OCI-M1 (cell line): ENCODE data around the gene KRT81.
"Not testable (repeated sequence)": the region's sequence is repeated elsewhere in the genome, so short reads cannot be mapped to it uniquely, and the experiment has no call there.

Experiments used
- DNase-seq: peaks from one replicate; lab custom pipeline; 2025; lab: John Stamatoyannopoulos, UW

Gene KRT81

DNA sequence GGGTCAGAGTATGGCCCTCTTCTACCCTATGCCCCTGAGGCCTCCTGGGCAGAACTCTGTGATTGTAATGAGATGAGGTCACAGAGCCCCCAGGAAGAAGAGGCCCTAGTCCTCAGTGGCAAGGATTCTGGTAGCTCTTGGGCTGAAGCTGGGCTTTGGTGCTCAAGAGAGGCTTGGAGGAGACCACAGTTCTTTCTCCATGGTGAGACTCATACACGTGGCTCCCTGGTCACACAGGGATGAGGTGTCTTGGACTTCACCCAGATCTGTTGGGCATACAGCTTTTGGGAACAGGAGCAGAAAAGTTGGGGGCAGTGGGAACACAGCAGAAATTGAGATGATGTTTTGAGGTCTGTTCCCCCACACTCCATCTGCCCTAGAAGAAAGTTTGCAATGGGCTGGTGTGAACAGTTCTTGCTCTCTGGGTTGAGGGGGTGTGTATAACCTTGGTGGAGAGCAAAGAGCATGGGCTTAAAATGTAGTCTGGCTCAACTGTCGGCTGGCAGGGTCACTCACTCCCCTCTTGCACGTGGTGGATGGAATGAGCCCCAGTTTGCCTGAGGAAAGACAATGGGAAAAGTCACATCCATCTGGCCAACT lies 16.7 kb downstream of the KRT81 start, which contains the start of gene KRT86:
KRT86 (plus strand) TSS at position 125 of the 600 bp plus-strand sequence. CDS start 27,272 bp downstream, outside the sequence.
- DNase-seq: no peak

DNA sequence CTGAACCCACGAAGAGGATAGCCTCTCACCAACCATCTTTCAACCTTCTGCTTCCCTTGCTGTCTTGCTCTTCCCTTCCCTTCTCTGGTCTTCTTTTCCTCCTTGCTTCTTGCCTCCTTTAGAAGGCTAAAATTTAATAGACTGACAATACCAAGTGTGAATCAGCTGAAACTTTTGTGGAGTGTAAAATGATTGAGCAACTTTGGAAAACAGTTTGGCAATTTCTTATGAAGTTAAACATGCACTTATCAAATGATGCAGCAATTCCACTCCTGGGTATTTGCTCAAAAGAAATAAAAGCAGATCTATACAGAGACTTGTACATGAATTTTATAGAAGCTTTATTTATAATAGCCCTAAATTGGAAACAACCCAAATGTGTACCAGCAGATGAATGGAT lies 20.2 kb downstream of the KRT81 start:
- no peak for DNase-seq

DNA sequence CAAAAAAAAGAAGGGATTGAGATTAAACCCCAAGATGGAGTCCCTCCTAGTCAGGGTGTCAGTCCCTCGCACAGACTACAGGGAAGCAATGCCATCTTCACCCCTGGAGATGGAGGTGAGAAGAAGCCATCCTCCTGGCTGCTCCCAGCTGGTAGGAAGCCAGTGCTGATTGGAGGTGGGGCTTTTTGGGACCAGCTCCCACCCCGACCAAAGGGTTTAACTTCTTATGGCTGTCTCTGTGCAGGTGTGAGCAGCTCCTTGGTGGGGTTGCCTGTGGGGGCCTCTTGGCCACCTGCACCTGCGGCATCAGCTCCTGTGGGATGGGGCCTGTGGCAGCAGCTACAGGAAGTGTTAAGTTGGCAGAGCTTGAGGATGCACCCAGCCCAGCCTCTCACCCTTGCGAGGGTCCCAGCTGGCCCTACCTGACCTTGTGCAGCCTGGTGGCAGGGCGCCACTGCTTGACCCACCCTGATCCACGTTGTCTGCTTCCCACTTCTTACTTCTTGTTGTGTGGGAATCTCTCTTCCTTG lies 20.7 kb downstream of the KRT81 start:
- no peak for DNase-seq

DNA sequence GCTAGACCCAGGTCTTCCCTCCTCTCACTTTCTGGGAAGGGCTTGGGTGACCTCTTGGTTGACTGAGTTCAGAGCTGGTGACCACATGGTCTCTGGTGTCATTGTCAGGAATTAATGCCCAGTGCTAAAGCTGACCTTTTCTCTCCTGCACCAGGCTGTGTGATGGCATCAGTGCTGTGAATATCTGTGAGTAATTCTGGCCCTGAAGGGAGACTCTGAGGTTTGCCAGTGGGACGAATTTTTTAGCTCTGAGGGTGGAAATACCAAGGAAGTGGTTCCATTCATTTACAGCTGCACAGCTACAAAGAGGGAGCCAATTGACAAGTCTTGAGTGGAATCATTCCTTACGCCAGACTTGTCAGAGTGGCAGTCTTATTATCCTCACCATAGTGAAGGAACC lies 23.1 kb downstream of the KRT81 start:
- DNase-seq: no peak

DNA sequence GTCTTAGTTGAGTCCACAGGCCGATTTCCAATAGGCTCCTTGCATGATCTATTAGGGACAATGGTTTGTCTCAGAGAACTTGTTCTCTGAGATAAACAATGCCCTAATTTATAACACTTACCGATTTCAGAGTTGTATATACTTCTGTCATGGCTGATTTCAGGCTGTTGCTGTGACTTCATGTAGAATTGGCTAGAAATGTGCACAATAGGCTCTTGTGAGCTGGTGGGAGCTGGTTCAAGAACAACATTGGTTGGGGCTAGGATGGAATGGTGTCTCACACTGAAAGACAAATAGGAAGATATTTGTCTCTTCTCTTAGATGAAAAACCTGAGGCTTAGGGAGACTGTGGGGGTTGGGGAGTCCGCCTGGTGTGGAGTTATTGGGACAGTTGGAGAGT lies 23.6 kb downstream of the KRT81 start:
- no peak for DNase-seq

DNA sequence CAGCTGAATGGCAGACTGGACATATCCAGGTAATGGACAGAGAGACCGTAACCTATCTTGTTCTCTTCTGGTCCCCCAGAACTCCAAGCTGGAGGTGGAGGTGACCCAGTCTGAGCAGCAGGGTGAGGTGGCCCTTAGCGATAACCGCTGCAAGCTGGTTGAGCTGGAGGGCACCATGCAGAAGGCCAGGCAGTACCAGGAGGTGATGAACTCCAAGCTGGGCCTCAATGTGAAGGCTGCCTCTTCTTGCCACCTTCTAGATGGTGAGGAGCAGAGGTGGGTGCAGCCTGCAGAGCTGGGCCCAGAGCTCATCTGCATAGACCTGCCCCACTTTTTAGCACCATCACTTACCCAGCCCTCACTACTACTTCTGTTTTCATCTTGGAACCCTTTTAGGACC lies 24.1 kb downstream of the KRT81 start:
- no peak for DNase-seq

DNA sequence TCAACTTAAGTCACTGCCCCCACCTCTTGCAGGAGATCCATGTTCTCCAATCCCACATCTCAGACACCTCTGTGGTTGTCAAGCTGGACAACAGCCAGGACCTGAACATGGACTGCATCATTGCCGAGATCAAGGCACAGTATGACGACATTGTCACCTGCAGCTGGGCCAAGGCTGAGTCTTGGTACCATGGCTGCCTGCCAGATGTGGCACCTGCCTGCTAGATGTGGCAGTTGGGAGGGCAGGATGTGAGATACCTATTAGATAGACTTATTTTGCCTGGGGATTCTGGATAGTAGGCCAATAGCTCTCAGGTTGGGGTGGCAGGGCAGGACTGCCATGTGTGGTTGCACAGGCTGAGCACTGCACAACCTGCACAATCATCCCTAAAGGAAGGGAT lies 24.8 kb downstream of the KRT81 start:
- no peak for DNase-seq

DNA sequence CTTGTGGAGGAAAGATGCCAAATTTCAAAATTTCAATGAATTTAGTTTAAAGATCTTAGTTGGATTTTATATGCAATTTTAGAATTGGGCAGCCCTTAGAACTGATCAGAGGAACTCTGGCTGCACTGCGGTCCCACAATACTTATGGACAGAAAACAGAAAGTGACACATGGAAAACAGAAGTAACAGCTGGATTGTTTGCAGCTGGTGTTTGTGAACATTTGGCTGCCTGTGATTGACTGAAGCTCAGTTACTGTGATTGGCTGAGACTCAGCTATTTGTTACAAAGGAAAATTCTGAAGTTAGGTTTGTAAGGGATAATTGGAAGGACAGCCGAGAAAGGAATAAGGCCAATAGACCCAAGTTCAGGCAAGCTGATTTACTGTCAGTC lies 26.9 kb downstream of the KRT81 start:
- DNase-seq: no peak

DNA sequence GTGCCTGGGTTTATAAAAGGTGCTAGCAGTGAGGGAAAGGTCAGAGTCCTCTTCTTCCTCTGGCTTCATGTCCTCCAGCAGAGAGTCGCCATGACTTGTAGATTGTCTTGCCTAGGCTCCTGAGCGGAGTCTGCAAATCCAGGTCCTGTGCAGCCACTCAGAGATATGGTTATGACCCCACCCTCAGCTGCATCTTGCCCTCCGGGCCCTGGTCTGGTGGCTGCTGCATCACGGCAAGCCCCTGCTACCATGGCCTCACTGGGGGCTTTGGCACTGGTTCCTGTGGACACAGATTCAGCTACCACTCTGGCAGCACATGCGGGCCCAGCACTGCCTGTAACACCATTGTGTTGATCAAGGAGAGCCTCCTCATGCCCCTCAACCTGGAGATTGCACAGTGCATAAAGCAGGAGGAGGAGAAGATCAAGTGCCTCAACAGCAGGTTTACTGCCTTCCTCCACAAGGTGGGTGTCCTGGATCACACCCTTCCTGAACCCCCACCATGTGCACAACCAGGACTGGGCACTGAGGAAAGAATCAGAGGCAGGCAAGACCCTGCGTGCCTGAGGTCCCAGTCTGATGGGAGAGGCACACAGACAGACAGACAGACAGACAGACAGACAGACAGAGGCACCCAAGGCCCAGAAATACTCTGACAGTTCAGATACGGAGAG lies 27.4 kb downstream of the KRT81 start:
- no peak for DNase-seq

DNA sequence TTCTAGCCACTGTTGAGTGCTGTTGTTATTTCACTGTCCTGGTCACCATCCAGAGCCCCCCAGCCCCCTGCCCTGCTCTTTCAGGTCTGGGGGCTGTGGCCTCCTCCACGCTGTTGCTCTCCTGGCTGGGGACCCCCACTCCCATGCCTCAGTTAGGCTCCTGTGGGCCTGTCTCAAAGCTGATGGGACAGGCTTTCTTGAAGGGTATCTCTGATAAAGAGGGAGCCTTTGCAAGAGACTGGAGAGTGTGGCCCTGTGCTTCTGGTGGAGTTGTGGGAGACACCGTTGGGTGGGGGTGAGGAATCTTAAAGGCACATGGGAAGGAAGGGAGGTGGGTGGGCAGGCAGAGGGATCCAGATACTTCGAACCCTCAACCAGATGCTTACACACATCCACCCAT lies 29.0 kb downstream of the KRT81 start:
- DNase-seq: no peak

DNA sequence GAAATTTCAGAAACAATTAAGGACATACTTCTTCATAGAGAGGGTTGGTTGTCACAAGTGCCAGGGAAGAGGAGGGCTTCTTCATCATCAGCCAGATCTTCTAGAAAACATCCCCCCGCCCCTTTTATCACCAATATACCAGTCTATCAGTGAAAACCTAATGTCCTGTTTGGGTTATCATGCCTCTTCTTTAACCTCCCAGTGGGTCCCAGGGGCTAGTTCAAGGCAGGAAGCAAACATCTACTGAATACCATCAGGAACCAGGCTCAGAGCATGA lies 30.2 kb downstream of the KRT81 start:
- no peak for DNase-seq

DNA sequence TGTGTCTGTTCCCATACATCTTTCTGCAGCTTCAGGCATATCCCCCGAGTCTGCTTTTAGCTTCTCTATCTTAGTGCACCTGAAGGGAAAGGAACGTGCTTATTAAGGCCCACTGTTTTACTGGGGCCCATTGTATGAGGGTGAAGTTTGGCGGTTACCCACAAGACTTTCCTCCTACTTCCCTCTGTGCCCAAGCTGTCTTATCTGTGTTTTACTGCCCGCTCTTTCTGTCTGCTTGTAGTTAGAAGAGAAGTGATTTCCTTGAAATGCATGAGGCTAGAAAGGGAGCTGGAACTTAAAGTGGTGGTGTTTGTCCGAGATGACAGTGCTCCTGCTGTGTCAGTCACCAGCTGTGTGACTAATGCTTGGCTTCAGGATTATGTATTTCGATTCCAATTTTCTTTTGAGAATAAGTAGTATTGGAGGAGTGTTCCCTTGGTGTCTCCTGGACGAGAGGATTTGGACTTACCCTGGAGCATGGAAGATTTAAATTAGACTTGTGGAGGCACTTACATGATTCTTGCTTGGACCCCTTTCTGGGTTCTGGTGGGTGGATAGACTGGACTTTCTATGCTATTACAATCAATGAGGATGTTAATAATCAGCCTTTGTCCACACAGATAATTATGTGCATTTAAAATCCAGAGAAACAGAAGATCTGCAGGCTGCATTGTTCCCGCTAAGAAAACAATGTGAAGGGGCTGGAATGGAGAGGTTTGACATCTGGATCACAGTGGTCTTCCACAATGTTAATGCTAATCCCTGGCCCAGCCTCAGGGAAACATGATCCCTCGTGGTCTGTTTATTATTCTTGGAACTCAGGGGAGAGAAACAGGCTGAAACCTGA lies 30.8 kb downstream of the KRT81 start:
- peak; percentile 81 for DNase-seq

DNA sequence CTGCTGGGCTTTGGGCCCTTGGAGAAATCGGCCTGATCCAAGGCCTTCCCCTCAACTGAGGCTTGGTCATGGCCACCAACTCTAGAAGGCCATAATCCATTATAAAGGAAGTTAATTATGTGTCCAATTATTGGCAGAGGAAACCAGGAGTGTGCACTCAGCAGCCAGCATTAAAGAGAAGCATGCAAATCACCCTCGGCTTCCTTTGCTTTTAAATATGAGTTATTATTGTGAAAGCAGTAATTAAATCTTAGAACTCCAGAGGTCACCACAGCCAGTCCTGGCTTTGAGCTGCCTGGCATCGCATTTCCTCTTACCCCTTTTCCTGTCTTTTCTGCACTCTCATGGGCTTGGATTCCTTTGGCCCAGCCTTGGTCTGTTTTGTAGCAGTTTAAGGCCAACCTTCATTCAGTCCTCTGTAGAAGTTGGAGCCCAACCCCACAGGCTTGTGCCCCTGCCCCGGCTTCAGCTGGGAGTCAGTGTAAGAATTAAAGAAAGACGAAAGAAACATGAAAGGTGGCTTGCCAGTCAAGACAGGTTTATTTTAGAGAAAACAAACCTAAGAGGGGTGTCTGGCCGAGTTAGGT lies 31.6 kb downstream of the KRT81 start:
- DNase-seq: peak; percentile 33

DNA sequence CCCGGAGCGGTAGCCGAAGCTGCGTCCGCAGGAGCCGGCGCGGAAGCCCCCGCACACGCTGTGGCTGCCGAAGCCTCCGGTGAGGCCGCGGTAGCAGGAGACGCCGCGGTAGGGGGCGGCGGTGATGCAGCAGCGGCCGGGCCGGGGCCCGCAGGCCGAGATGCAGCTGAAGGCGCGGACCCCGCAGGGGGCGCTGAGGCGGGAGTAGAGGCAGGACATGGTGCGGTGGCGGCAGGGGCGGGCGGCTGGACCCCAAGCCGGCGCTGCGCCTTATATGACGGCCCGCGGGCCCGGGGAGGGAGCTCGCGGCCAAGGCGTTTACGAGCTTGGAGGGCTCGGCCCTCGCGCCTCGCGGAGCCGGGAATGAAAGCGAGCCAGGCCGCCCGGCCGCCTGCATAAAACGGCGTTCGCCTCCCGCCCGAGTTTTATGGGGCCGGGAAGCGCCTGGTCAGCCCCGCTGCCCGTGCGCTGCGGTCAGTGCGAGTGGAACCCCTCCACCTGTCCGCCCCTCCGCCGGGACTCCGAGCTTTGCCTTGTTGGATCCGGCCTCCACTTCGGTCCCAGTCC lies 32.9 kb downstream of the KRT81 start:
- no peak for DNase-seq

DNA sequence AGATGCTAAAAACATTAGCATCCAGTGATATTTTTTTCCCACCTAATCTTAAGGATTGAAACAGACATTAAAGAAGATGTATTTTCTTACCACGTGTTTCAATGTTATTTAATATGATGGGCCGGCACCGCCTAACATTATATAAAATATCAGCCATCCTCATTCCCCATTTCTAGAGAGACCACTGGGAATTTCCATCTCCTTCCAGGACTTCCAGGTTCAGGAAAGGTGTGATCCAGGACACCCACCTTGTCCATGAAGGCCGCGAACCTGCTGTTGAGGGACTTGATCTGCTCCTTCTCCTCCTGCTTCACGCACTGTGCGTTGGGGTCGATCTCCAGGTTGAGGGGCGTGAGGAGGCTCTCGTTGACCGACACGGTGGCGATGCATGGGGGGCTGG lies 33.4 kb downstream of the KRT81 start:
- DNase-seq: not testable (repeated sequence)

DNA sequence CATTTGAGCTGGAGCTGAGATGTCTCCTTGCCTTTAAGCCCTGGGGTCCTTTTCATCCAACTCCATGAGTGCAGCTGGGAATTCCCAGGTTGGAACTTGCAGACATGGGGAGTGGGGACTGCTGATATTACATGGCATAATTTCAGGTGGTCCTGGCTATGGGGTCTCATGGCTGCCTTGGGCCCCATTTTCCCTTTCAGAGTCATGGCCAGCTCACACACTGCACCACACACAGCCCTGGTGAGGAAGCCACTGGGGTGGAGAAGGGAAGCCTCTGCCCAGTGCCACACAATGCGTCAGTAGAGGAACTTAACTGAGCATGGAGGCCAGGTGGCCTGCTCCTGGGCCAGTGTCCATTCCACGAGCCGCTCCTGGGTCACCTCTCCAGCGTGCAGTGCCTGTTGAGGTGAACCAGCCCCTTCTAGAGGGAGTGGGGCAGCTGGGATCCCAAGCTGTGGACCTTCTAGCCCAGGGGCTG lies 34.2 kb downstream of the KRT81 start:
- no peak for DNase-seq

DNA sequence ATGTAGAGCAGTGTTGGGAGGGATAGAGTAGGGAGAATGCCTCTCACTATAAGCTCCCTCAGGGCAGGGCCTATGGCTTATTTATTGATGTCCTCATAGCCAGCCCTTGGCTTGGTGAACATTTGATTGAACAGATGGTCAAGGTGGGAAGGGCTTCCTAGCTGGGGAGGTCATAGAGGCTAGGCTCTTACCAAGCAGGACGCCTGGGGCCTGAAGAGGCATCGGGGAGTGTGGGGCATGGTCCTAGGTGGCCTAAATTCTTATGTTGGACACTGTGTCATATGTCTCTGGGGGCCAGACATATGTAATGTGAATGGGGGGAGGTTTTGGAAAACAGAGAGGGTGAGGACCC lies 34.8 kb downstream of the KRT81 start:
- DNase-seq: no peak

DNA sequence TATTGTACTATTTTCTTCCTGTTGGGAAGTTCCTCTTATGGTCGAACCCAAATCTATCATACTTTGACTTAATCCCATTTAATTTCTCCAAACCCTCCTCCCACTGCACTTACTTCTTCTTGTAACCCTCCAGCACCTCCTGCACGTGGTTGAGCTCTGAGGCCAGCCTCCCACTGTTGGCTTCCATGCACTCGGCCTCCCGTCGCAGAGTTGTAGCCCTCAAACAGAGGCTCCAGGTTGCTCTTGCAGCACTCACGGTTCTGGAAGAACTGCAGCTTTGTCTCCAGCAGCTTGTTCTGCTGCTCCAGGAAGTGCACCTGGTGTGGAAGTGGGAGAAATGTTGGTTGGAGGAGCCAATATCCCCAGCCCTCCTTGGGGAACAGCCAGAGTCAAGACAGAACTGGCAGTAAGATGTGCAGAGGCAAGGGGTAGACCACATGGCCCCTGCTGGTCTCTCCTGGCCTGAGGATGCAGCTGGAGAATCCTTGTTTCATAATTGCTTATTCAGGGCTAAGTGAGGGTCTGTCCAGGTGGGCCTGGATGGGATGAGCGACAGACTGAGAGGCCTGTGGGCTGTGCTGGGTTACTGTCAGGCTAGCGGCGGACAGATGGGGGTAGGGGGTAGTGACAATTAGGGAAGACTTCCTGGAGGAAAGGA lies 35.3 kb downstream of the KRT81 start:
- no peak for DNase-seq

DNA sequence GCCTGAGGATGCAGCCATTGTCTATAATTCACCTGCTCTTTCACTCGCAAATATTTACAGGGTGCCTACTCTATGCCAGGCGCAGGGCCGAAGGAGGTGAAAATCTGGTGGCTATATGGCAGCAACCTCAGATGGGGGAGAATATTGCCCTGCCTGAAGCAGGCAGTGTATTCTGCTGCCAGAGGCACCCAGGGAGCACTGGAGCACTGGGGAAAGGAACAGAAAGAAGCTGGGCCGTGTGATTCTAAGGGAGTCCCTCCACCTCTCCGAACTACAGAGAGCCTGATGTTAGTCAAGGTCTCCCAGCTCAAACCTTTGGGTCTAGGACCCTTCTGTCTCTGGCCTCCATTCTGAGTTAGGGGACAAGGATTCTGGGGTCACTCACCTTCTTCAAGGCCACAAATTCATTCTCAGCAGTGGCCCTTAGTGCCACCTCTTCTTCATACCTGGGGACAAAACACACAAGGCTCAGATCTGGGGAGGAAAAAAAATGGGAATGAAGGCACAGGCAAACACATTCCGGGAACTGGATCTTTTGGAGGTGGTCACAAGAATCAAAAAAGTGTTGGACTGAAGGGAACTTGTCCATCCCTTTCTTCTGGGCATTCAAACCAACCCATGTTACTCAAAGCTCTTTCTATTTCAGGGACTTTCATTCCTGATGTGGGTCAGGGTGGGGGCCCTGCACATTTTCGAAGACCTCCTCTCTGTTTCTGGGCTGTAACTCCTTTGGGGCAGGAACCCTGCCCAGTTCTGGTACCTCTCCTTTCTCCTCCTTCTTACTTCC lies 36.2 kb downstream of the KRT81 start:
- DNase-seq: no peak

DNA sequence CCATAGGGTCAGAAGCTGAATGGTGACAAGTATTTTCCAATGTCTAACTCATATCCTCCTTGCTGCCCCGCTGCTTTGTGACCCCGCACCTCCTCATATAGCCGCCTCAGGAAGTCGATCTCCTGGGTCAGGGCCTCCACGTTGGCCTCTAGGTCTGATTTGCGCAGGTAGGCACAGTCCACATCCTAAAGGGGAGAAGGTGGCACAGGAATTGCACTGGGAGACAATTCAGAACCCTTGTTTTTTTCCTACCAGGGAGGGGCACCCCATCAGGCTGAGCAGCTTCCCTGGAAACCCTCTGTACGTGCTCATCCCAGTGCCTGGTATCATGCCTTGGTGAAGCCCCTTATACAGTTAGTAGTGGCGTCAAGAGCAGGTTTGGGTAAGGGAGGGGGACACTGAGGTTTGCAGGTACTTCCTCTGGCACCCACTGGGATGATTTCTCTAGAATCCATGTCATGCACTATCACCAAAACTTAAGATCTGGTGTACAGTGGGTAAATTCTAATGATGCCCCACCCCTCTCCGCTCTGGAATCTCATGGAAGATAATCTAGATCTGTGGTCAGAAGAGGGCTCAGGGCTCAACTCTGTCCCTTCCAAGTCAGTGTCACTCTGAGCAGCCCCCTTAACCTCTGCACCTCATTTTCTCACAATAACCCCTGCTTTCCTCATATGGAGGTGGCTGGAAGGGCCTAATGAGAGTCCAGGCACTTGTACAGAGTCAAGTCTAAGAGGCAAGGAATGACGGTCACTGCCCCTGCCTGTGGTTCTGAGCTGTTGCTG lies 37.0 kb downstream of the KRT81 start:
- no peak for DNase-seq
